H1 (cell line): ENCODE results near the gene PSMG2. TPM values are rescaled to one million over a fixed set of nuclear protein-coding genes. Genes with fewer than 3 reads are reported as not detected.

Experiments used
- CTCF ChIA-PET: fragments of 300-600 bp; sonication (Branson Sonifier 250); formaldehyde crosslinking; loops from one replicate; lab custom pipeline; 2021; ENCODE audit not compliant: partially characterized antibody; lab: Charles Lee
- POLR2A ChIA-PET: fragments of 300-600 bp; sonication (Branson Sonifier 250); formaldehyde crosslinking; loops from one replicate; lab custom pipeline; 2021; ENCODE audit warnings: inconsistent platforms; ENCODE audit not compliant: partially characterized antibody; lab: Charles Lee
- DNase-seq, 2 experiments: peaks; one replicate each; pipeline versions ENCODE4 v3.0.0 to v3.0.0-alpha.2; 2010 to 2022; ENCODE audit warnings: low spot score in 2 of 2, low read depth in 1 of 2, mixed read lengths in 1 of 2
- FAIRE-seq: peaks from 2 replicates; lab custom pipeline; 2011; peaks lifted over from hg19 to GRCh38; lab: Jason Lieb, UNC
- H2AFZ ChIP-seq: 2 replicates; pipeline ENCODE4 v1.8.1; 2012; ENCODE audit warnings: low read length, inconsistent platforms
- H2AK5ac ChIP-seq: 2 replicates; pipeline ENCODE4 v1.6.1; 2013; ENCODE audit warnings: low read depth, low read length
- H2BK120ac ChIP-seq: replicated peaks from 2 replicates; pipeline ENCODE3; 2013; ENCODE audit warnings: low read depth, low read length, inconsistent platforms
- H2BK12ac ChIP-seq: 2 replicates; pipeline ENCODE4 v1.6.1; 2013; ENCODE audit warnings: low read depth, low read length
- H2BK15ac ChIP-seq: 2 replicates; pipeline ENCODE4 v1.6.1; 2013; ENCODE audit warnings: low read length
- H2BK20ac ChIP-seq: 2 replicates; pipeline ENCODE4 v1.6.1; 2013; ENCODE audit warnings: low read length
- H2BK5ac ChIP-seq: 2 replicates; pipeline ENCODE4 v1.6.1; 2013; ENCODE audit warnings: low read depth, low read length
- H3K14ac ChIP-seq: 2 replicates; pipeline ENCODE4 v1.6.1; 2013; ENCODE audit warnings: inconsistent platforms; ENCODE audit not compliant: insufficient read length
- H3K18ac ChIP-seq: 2 replicates; pipeline ENCODE4 v1.6.1; 2013; ENCODE audit warnings: low read length; ENCODE audit errors: extremely low read depth
- H3K23ac ChIP-seq: 2 replicates; pipeline ENCODE4 v1.6.1; 2013; ENCODE audit warnings: inconsistent platforms; ENCODE audit not compliant: insufficient read length
- H3K23me2 ChIP-seq: 2 replicates; pipeline ENCODE4 v1.6.1; 2013; ENCODE audit warnings: low read depth, low read length
- H3K27ac ChIP-seq: 2 replicates; pipeline ENCODE4 v1.6.1; 2011; ENCODE audit warnings: low read depth, low read length, inconsistent platforms
- H3K27me3 ChIP-seq, 4 experiments: replicated peaks in 1 of 4; 1 replicate in 1 of 4; 2 replicates in 3 of 4; pipeline versions ENCODE4 v1.6.1 to v1.8.1; 2011 to 2013; ENCODE audit warnings: low read length in 3 of 4, mild to moderate bottlenecking in 3 of 4, inconsistent platforms in 2 of 4, mixed read lengths in 2 of 4, moderate library complexity in 1 of 4; ENCODE audit not compliant: control insufficient read depth in 3 of 4, insufficient read depth in 3 of 4; ENCODE audit errors: extremely low read depth in 1 of 4
- H3K36me3 ChIP-seq, 4 experiments: 2 replicates each; pipeline versions ENCODE4 v1.6.1 to v1.8.1; 2011 to 2013; ENCODE audit warnings: mild to moderate bottlenecking in 4 of 4, low read length in 3 of 4, moderate library complexity in 2 of 4, control low read depth in 1 of 4, inconsistent platforms in 1 of 4; ENCODE audit not compliant: insufficient read depth in 4 of 4, control insufficient read depth in 2 of 4
- H3K4ac ChIP-seq: replicated peaks from 2 replicates; pipeline ENCODE3; 2013; ENCODE audit warnings: low read length, low read depth, mixed read lengths, inconsistent platforms; ENCODE audit not compliant: insufficient read length
- H3K4me1 ChIP-seq, 4 experiments: replicated peaks in 1 of 4; 1 replicate in 1 of 4; 2 replicates in 3 of 4; pipeline versions ENCODE4 v1.6.1 to v1.8.1; 2011 to 2013; ENCODE audit warnings: low read length in 3 of 4, inconsistent platforms in 2 of 4, mixed read lengths in 1 of 4; ENCODE audit not compliant: insufficient read depth in 4 of 4, control insufficient read depth in 3 of 4
- H3K4me2 ChIP-seq, 2 experiments: 2 replicates each; pipeline versions ENCODE4 v1.6.1 to v1.8.1; 2011 to 2013; ENCODE audit warnings: low read depth in 2 of 2, low read length in 2 of 2, control low read depth in 1 of 2, inconsistent platforms in 1 of 2, mild to moderate bottlenecking in 1 of 2; ENCODE audit not compliant: insufficient read depth in 1 of 2
- H3K4me3 ChIP-seq, 4 experiments: fragments of 200-600, 300-600 bp in 1 of 4; sonication (generic), shearing (Covaris generic), sonication (Bioruptor Twin) in 1 of 4; 2 replicates each; pipeline versions ENCODE4 v1.5.1 to v1.8.1; 2011 to 2016; ENCODE audit warnings: low read length in 4 of 4, low read depth in 3 of 4, control low read depth in 2 of 4, inconsistent platforms in 2 of 4, mild to moderate bottlenecking in 2 of 4, mixed read lengths in 1 of 4, moderate library complexity in 1 of 4; ENCODE audit not compliant: insufficient read depth in 2 of 4; ENCODE audit errors: extremely low read depth in 1 of 4
- H3K56ac ChIP-seq: replicated peaks from 2 replicates; pipeline ENCODE3; 2013; ENCODE audit warnings: low read depth, mild to moderate bottlenecking, mixed read lengths, low read length, inconsistent platforms; ENCODE audit not compliant: insufficient read length
- H3K79me1 ChIP-seq: 2 replicates; pipeline ENCODE4 v1.6.1; 2013; ENCODE audit warnings: low read depth, low read length, control low read depth
- H3K79me2 ChIP-seq, 2 experiments: 2 replicates each; pipeline versions ENCODE4 v1.6.1 to v1.8.1; 2012 to 2013; ENCODE audit warnings: low read length in 2 of 2, mild to moderate bottlenecking in 2 of 2, inconsistent platforms in 1 of 2; ENCODE audit not compliant: insufficient read depth in 2 of 2, control insufficient read depth in 1 of 2
- H3K9ac ChIP-seq, 4 experiments: replicated peaks in 1 of 4; 1 replicate in 1 of 4; 2 replicates in 3 of 4; pipeline versions ENCODE4 v1.6.1 to v1.8.1; 2011 to 2013; ENCODE audit warnings: low read depth in 3 of 4, low read length in 3 of 4, control low read depth in 2 of 4, mild to moderate bottlenecking in 2 of 4, moderate library complexity in 2 of 4, inconsistent platforms in 1 of 4; ENCODE audit errors: extremely low read depth in 1 of 4
- H3K9me3 ChIP-seq, 2 experiments: 2 replicates each; pipeline versions ENCODE4 v1.6.1 to v1.8.1; 2012 to 2013; ENCODE audit warnings: mild to moderate bottlenecking in 2 of 2, moderate library complexity in 2 of 2, control low read depth in 1 of 2, inconsistent platforms in 1 of 2, low read depth in 1 of 2, low read length in 1 of 2, mixed read lengths in 1 of 2; ENCODE audit not compliant: insufficient read depth in 2 of 2
- H4K20me1 ChIP-seq, 2 experiments: replicated peaks in 1 of 2; 2 replicates each; pipeline versions ENCODE3 to v1.8.1; 2011 to 2013; ENCODE audit warnings: inconsistent platforms in 2 of 2, low read length in 2 of 2, mild to moderate bottlenecking in 1 of 2; ENCODE audit not compliant: insufficient read depth in 2 of 2, control insufficient read depth in 1 of 2
- H4K5ac ChIP-seq: 2 replicates; pipeline ENCODE4 v1.6.1; 2013; ENCODE audit warnings: low read length, low read depth, mixed read lengths, inconsistent platforms; ENCODE audit not compliant: insufficient read length
- H4K8ac ChIP-seq: 2 replicates; pipeline ENCODE4 v1.8.0; 2013; ENCODE audit warnings: mild to moderate bottlenecking, moderate library complexity, low read length, inconsistent platforms; ENCODE audit not compliant: insufficient read depth; ENCODE audit errors: extremely low read depth
- H4K91ac ChIP-seq: replicated peaks from 2 replicates; pipeline ENCODE3; 2013; ENCODE audit warnings: low read length, mixed read lengths, inconsistent platforms; ENCODE audit not compliant: insufficient read length
- BACH1 ChIP-seq: IDR thresholded peaks from 2 replicates; pipeline ENCODE4 v1.6.1; 2012; ENCODE audit warnings: low read length, improper control_type of control experiment
- BRCA1 ChIP-seq: IDR thresholded peaks from 2 replicates; pipeline ENCODE4 v1.6.1; 2012; ENCODE audit warnings: low read depth, low read length, improper control_type of control experiment
- GABPA ChIP-seq: IDR thresholded peaks from 2 replicates; pipeline ENCODE4 v1.6.1; 2011; ENCODE audit warnings: mild to moderate bottlenecking, low read length, moderate library complexity, borderline replicate concordance; ENCODE audit not compliant: insufficient read depth
- JUN ChIP-seq: IDR thresholded peaks from 2 replicates; pipeline ENCODE4 v1.6.1; 2011; ENCODE audit warnings: low read depth, mild to moderate bottlenecking, improper control_type of control experiment, low read length
- MAFK ChIP-seq: IDR thresholded peaks from 2 replicates; pipeline ENCODE4 v1.6.1; 2012; ENCODE audit warnings: low read depth, mild to moderate bottlenecking, improper control_type of control experiment, low read length
- NRF1 ChIP-seq: IDR thresholded peaks from 2 replicates; pipeline ENCODE4 v1.6.1; 2011; ENCODE audit warnings: mild to moderate bottlenecking, low read depth, low read length, improper control_type of control experiment
- POLR2AphosphoS5 ChIP-seq: IDR thresholded peaks from 2 replicates; pipeline ENCODE4 v1.6.1; 2011; ENCODE audit warnings: low read depth, low read length
- RFX5 ChIP-seq: IDR thresholded peaks from 2 replicates; pipeline ENCODE4 v1.6.1; 2011; ENCODE audit warnings: low read depth, low read length, improper control_type of control experiment, borderline replicate concordance
- SIN3A ChIP-seq, 2 experiments: IDR thresholded peaks in 1 of 2; conservative IDR thresholded peaks in 1 of 2; 2 replicates each; pipeline ENCODE4 v1.6.1; 2011 to 2012; ENCODE audit warnings: low read length in 2 of 2, improper control_type of control experiment in 1 of 2, low read depth in 1 of 2, mild to moderate bottlenecking in 1 of 2
- SP4 ChIP-seq: IDR thresholded peaks from 2 replicates; pipeline ENCODE4 v1.6.1; 2012; ENCODE audit warnings: low read length, inconsistent platforms
- TBP ChIP-seq: IDR thresholded peaks from 2 replicates; pipeline ENCODE4 v1.6.1; 2011; ENCODE audit warnings: low read depth, low read length, improper control_type of control experiment
- WGBS, 2 experiments: shearing (Covaris generic) in 1 of 2; methylation state at CpG; one replicate each; pipeline versions ENCODE4 v1.1.6 to v1.1.7; 2013 to 2015; ENCODE audit warnings: low lambda C conversion rate in 2 of 2, mixed read lengths in 2 of 2, inconsistent platforms in 1 of 2, low coverage in 1 of 2, missing lambda C conversion rate in 1 of 2; ENCODE audit not compliant: insufficient replicate concordance in 2 of 2, insufficient coverage in 1 of 2, insufficient read length in 1 of 2; ENCODE audit errors: extremely low coverage in 1 of 2, missing lambda C conversion rate in 1 of 2; 5-methylcytosine and 5-hydroxymethylcytosine counted together
- polyA plus RNA-seq, 7 experiments: library from polyadenylated mRNA; depleted of rRNA in 3 of 7; stranded (reverse) in 5 of 7; unstranded in 2 of 7; fragments of >200 nt in 5 of 7; fragments of 200-250 nt in 2 of 7; gene quantifications; 1 replicate in 5 of 7; 2 replicates in 1 of 7; 4 replicates in 1 of 7; pipeline versions ENCODE4 v1.2.1 to v1.2.3, GENCODE V29; 2011 to 2013; ENCODE audit warnings: missing spikeins in 2 of 7, mixed read lengths in 2 of 7
- total RNA-seq: library from RNA; stranded (reverse); fragmentation: NEBNext Ultra II Directional; extraction: Animal tissue kit (Norgen Biotek cat#: 25700); gene quantifications from 2 replicates; pipeline ENCODE4 v1.2.1, GENCODE V29; 2021
- TF ChIP-seq, protein P1 (sequence below): IDR thresholded peaks from 2 replicates; pipeline ENCODE4 v1.6.1; 2011; ENCODE audit warnings: low read depth, mild to moderate bottlenecking, low read length; ENCODE audit not compliant: insufficient read depth
- TF ChIP-seq, protein P2 (sequence below): IDR thresholded peaks from 2 replicates; pipeline ENCODE4 v1.6.1; 2012; ENCODE audit warnings: inconsistent platforms

PSMG2 gene
- total and polyA plus RNA-seq, 2 of the 8 experiments (the other 6 are each of a cell fraction or from before 2014, with no cell fraction given) = 52.9 to 79.3 TPM

DNA sequence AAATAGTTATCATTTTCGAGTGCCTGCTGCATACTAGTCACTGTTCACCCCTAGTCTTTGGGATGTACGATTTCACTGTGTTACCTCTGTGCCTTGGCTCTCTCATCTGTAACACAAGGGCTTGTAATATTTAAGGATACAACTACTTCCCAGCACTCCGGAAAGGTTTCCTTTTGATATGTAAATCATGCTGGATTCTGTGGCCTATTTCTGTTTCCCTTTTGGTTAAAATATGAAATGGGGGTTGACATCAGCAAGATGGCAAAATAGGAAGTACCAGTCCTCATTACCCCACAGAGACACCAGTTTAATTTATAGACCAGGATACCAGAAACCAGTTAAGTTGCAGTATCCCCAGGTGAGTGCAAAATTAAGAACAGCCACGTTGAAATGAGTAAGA lies 23.5 kb downstream of the PSMG2 start:
- Histone ChIP-seq H3K9me3 (peaks cover 0 to 8% of the 10 kb centered on the region in 2 experiments; a peak in 3 of 4 replicates), H3K4me2 (no peak overlapping the region), H3K36me3 (peaks cover 8 to 36% (median 17%) of the 10 kb centered on the region in 4 experiments; a peak in 6 of 8 replicates), H3K27me3 (no peaks in the 10 kb centered on the region), H2BK12ac (no peak overlapping the region), H2AK5ac (no peak overlapping the region), H2BK15ac (no peak overlapping the region), H3K4me1 (no peaks in the 10 kb centered on the region), H3K56ac (no peak overlapping the region), H3K9ac (no peak overlapping the region), H3K4ac (no peak overlapping the region), H4K91ac (no peak overlapping the region), H2BK120ac (no peak overlapping the region), H4K5ac (no peak overlapping the region), H2AFZ (no peak overlapping the region), H3K23me2 (no peaks in the 10 kb centered on the region; the same call in 1 of the 2 replicates), H2BK5ac (no peak overlapping the region), H3K79me1 (no peaks in the 10 kb centered on the region), H3K14ac (no peak overlapping the region), H3K18ac (no peak overlapping the region), H4K20me1 (peaks cover 0 to 1% of the 10 kb centered on the region in 2 experiments), H2BK20ac (no peak overlapping the region), H3K27ac (no peak overlapping the region), H3K23ac (no peak overlapping the region), H4K8ac (no peak overlapping the region), H3K79me2 (no peaks in the 10 kb centered on the region), H3K4me3 (no peak overlapping the region)
- CTCF ChIA-PET = interaction anchor here (0.6 to 15.6 kb wide), 16 partner anchors 11 to 292 kb away, joined by 3 to 125 read pairs (median 4); no protein-coding TSS in a partner anchor
- WGBS, 2 experiments = 74% methylated on average over 4 of the region's 4 CpGs; no CpG with 5 or more reads in 1 of the 2 experiments
- FAIRE-seq (no peak), DNase-seq (no peak)
- POLR2A ChIA-PET = interaction anchor here (1.0 kb wide), 1 partner anchor 387 kb away, joined by 3 read pairs; no protein-coding TSS in a partner anchor
- no peak for TF ChIP-seq RFX5
- TF ChIP-seq MAFK = no peak
- no peak for TF ChIP-seq POLR2AphosphoS5
- TF ChIP-seq SIN3A (conservative IDR thresholded peaks at IDR 0.05 in 1 of 2, IDR thresholded peaks at IDR 0.05 in 1 of 2; ENCODE audit: low read depth in 1 of 2, low read length in 2 of 2) = no peak
- TF ChIP-seq SP4 = no peak
- no peak for TF ChIP-seq JUN
- TF ChIP-seq BACH1 = no peak
- TF ChIP-seq, protein P1, sequence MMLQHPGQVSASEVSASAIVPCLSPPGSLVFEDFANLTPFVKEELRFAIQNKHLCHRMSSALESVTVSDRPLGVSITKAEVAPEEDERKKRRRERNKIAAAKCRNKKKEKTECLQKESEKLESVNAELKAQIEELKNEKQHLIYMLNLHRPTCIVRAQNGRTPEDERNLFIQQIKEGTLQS = no peak
- no peak for TF ChIP-seq GABPA
- TF ChIP-seq NRF1 = no peak
- no peak for TF ChIP-seq BRCA1
- TF ChIP-seq, protein P2, sequence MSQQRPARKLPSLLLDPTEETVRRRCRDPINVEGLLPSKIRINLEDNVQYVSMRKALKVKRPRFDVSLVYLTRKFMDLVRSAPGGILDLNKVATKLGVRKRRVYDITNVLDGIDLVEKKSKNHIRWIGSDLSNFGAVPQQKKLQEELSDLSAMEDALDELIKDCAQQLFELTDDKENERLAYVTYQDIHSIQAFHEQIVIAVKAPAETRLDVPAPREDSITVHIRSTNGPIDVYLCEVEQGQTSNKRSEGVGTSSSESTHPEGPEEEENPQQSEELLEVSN = no peak
- TF ChIP-seq TBP = no peak
